ENCODE measurements around the gene RPS25. TPM values are rescaled to one million over a fixed set of nuclear protein-coding genes. Genes with fewer than 3 reads are reported as not detected.

Gene RPS25
- total and polyA plus RNA-seq, 10 of the 15 experiments (the other 5 are each of a cell fraction or from before 2014, with no cell fraction given), result 886 to 3,746 (median 3,066) TPM

GRCh38 chr11:119067371-119068222 lies 49.5 kb upstream of the RPS25 start, which contains the start of gene VPS11 (continued):
- TF ChIP-seq ZZZ3 (IDR thresholded peaks at IDR 0.05; ENCODE audit: control insufficient read depth, insufficient read length, low read depth), result no peak
- TF ChIP-seq MYC (IDR thresholded peaks at IDR 0.05; ENCODE audit: insufficient read depth, insufficient read length, insufficient replicate concordance, low read length, severe bottlenecking), result no peak
- TF ChIP-seq RUNX3 (IDR thresholded peaks at IDR 0.05; ENCODE audit: low read length), result no peak
- TF ChIP-seq MTA3 (IDR thresholded peaks at IDR 0.05; ENCODE audit: borderline replicate concordance, low read length), result no peak
- TF ChIP-seq POLR2AphosphoS5 (IDR thresholded peaks at IDR 0.05; ENCODE audit: low read length), result peak; percentile 89
- TF ChIP-seq KDM1A (IDR thresholded peaks at IDR 0.05; ENCODE audit: borderline replicate concordance), result no peak
- TF ChIP-seq PAX8 (IDR thresholded peaks at IDR 0.05), result peak; percentile 54; the same call in 1 of the 2 replicates
- TF ChIP-seq EED (IDR thresholded peaks at IDR 0.05; ENCODE audit: low read depth), result no peak
- TF ChIP-seq CREB1 (IDR thresholded peaks at IDR 0.05; ENCODE audit: low read depth), result peak; percentile 74
- TF ChIP-seq NR2C1 (IDR thresholded peaks at IDR 0.05), result peak; percentile 78
- TF ChIP-seq ZNF592 (IDR thresholded peaks at IDR 0.05), result no peak
- TF ChIP-seq ATF3 (IDR thresholded peaks at IDR 0.05; ENCODE audit: borderline replicate concordance, extremely low read depth, low read depth, low read length), result peak; percentile 96
- TF ChIP-seq TCF3 (IDR thresholded peaks at IDR 0.05; ENCODE audit: borderline replicate concordance, insufficient read depth, low read depth, low read length), result no peak
- TF ChIP-seq USF1 (IDR thresholded peaks at IDR 0.05; ENCODE audit: borderline replicate concordance, extremely low read length, insufficient read depth, low read depth, low read length), result peak; percentile 98
- no peak for TF ChIP-seq STAT3 (IDR thresholded peaks at IDR 0.05; ENCODE audit: low read depth, low read length)
- peak; percentile 81 for TF ChIP-seq GATAD2B (conservative IDR thresholded peaks at IDR 0.05; ENCODE audit: low read depth)
- 0 out of 2 replicates have a peak, but pooled peaks have one; percentile 3 for TF ChIP-seq SMC3 (IDR thresholded peaks at IDR 0.05; ENCODE audit: borderline replicate concordance, low read length)
- TF ChIP-seq TCF7 (IDR thresholded peaks at IDR 0.05; ENCODE audit: borderline replicate concordance), result no peak
- no peak for TF ChIP-seq RAD21 (IDR thresholded peaks at IDR 0.05; ENCODE audit: insufficient read depth, low read depth, low read length)
- TF ChIP-seq BACH1 (IDR thresholded peaks at IDR 0.05; ENCODE audit: borderline replicate concordance), result no peak
- TF ChIP-seq STAT1 (conservative IDR thresholded peaks at IDR 0.05), result peak; percentile 64; the same call in 1 of the 2 replicates
- TF ChIP-seq BCL3 (IDR thresholded peaks at IDR 0.05; ENCODE audit: borderline replicate concordance, insufficient read depth, low read depth, low read length, poor library complexity, severe bottlenecking), result peak; percentile 45
- peak; percentile 66 for TF ChIP-seq HCFC1 (IDR thresholded peaks at IDR 0.05; ENCODE audit: low read length)
- peak; percentile 80 for TF ChIP-seq TAF1 (IDR thresholded peaks at IDR 0.05; ENCODE audit: borderline replicate concordance, low read depth, low read length)
